Right renal cortex interstitium (tissue), 3 donors: ENCODE measurements around the gene MGAT5B. TPM values are rescaled to one million over a fixed set of nuclear protein-coding genes. Genes with fewer than 3 reads are reported as not detected.

Source experiments
- DNase-seq, 3 donors: peaks; one replicate each; pipeline ENCODE4 v3.0.0-alpha.2; 2013; ENCODE audit warnings: low read depth in 3 of 3, low spot score in 2 of 3
- polyA plus RNA-seq, 3 donors: library from polyadenylated mRNA; unstranded; fragments of 120-200 nt; gene quantifications; one replicate each; pipeline ENCODE4 v1.2.1, GENCODE V29; 2013; ENCODE audit not compliant: insufficient read length in 3 of 3

Gene MGAT5B
- polyA plus RNA-seq, 3 donors = 1.1 to 1.3 (median 1.1) TPM

DNA sequence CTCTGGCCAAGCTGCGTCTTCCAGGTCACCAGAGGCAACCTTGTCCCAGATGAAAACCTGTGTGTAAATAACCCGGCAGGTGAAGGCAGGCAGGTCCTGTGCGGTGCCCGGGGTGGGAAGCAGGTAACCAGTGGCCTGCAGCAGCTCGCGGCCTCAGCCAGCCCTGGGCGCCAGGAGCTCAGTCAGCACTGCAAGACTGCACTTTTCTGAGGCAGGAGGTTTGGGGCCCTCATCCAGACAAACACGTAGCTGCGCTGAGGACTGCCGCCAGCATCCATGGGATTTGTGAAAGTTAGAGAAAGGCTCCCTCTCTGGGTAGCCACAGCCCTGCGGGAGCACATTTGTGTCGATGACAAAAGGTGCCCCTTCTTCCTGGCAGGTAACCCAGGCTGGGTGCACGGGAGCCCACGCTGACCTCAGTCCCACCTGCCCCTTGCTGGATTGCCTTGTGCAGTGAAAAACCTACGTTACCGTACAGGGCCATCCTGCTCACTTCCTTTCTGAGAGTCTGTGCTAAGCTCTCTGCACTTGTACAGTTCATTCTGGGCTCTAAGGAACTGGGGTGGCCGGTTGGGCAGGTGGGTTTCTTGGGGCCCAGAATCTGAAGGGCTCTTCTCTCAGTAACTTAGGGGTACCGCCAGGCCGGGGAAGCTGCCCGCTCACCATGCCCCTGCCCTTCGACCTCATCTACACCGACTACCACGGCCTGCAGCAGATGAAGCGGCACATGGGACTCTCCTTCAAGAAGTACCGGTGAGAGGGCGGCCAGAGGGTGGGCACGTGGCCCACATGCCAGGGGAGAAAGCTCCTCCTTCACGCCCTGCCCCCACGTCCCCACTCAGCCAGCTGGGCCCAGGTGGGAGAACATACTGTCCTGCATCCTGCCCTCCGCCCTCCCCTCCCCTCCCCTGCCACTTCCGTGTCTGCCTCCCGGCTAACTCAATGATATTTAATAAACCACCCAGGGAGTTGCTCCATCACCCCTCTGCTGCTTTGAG, 56.4 kb downstream of the MGAT5B start:
- no peak for DNase-seq

GRCh38 chr17:76925441-76925891, 57.3 kb downstream of the MGAT5B start:
- DNase-seq = no peak

DNA sequence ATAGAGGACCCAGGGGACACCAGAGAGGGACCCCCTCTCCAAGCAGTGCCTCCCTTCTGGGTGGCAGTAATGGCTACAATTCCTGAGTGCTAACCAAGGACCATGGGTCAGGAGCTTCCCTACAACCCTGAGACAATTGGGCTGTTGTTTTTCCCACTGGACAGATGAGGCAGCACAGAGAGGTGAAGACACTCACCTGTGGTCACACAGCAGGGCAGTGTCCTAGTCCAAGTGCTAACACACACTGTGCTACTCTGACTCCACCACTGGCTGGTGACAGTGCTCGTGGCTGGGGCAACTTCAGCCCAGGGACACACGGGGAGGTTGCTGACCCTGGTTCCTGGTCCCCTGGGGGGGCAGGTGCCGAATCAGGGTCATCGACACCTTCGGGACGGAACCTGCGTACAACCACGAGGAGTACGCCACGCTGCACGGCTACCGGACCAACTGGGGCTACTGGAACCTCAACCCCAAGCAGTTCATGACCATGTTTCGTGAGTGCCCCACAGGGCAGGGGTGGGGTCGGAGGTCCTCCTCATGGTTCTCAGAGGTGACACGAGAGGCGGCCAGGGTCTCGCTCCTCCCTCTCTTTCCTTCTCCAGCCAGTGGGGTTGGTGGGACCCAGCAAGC, 58.1 kb downstream of the MGAT5B start:
- DNase-seq = no peak

DNA sequence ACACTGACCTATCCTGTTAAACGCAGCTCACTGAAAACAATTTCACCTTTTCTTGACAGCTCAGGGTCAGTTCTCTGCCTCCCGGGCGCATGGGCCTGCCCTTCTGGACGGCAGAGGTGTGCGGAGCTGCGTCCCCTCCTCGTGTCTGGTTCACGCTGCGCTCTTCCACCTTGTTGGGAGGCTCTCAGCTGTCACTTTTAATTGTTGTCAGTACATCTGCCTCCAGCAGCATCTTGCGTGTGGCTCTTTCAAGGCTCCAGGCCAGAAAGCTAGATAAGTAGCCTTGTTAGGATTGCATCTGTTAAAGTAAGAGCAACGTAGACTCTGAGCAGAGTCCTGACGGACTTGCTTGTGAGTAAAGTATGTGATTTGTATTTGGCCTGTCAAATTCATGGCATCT, 59.4 kb downstream of the MGAT5B start:
- no peak for DNase-seq

DNA sequence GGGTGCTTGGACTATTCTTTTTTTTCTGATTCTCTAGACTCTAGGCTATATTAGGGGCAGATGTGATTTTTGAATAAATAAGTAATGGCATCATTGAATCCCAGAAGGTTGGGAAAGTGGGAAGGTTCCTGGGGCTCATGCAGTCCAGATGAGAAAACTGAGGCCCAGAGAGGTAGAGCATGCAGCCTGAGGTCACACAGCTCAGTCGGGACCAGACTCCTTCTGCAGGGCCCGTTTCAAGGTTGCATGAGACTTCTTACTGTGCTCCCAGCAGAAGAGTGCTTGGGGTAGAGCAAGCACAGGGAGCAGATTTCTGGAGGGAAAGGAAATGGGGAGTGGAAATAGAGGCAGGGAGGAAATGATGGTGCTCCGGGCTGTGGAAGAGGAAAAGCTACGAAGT, 59.8 kb downstream of the MGAT5B start:
- DNase-seq = no peak

GRCh38 chr17:76929148-76929547, 60.9 kb downstream of the MGAT5B start:
- no peak for DNase-seq

- no peak for DNase-seq
Measured at GRCh38 chr17:76929601-76930000, 61.4 kb downstream of the MGAT5B start.

- no peak for DNase-seq
Measured at GRCh38 chr17:76930107-76930506, 61.9 kb downstream of the MGAT5B start.

DNA sequence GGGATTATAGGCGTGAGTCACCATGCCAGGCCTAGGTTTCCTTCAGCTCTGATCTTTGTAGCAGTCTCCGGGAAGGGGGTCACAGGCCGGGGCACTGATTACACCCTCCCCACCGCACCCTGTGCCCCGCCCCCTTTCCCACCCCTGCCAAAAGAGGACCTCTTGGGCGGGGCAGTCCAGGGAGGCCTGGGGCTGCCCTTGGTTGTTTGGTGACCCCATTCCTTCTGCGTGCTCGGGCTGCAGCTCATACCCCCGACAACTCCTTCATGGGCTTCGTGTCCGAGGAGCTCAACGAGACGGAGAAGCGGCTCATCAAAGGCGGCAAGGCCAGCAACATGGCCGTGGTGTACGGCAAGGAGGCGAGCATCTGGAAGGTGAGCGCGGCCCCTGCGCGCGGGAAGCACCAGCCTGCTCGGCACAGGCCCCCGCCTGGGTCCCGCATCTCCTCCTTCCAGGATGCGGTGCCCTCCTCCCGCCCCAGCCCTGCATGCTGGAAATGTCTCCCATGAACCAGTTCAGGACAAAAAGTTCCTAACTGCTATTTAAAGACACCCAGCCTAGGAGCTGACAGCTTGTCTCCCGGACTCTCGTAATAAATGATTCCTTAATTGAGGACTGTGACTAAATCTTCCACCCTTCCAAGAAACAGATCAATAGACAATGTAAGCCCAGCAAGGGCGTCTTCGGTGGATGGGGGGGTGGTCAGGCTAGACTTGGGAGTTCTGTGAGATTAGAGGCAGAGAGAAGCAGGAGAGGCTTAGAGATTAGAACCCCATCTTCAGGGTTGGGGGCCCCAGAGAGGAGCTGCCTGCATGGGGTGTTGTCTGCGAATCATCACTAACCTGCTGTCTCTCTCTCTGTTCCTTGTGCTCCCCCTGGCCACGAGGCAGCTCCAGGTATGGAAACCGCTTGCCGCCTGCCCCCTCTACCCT, 64.5 kb downstream of the MGAT5B start:
- no peak for DNase-seq

DNA sequence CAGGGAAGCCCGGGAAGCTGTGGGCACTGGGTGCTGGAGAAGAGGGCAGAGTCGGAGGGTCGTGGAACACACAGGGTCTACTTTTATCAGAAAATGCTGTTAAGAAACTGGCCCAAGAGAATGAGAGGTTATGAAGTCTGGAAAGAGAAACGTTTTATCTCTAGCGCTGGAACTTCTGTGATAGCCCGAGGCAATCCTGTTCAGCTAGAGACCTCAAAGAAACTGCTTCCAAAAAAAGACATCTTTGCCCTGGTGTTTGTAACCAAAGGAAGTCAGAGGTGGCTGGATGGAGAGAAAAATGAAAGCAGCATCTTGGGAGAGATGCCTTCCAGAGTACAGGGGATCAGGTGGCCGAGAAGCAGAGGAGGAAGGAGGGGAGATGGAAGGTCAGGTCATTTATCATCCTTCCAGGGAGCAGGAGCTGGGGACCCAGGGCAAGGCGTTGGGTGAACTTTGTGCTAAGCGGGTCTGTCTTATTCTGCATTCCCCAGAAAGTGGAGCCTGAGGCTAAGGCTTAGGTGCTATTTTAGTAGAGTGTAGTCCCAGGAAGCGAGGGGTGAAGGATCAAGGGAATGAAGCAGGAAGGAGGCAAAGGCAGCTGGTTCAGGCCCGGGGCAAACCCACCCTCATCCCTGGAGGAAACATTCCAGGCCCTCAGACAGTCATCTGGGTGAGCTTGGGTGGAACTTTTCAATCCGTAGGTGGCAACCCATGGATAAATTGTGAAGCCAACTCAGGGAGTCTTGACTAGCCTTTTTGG, 66.5 kb downstream of the MGAT5B start:
- DNase-seq = no peak

DNA sequence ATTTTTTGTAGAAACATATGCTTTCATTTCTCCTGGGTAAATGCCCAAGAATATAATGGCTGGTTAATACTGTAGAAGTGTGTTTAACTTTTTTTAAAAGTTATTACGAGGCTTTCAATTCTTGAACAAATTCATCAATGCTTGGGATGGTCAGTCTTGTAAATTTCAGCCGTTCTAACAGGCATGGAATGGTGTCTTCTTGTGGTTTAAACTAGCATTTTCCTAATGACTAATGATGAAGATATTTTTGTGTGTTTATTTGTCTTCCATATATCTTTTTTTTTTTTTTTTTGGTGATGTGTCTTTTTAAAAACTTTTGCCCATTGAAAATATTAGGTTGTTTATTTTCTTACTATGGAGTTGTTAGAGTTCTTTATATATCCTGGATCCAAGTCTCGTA, 67.1 kb downstream of the MGAT5B start:
- no peak for DNase-seq

- DNase-seq = no peak
Measured at GRCh38 chr17:76937238-76937637, 69.0 kb downstream of the MGAT5B start.

- no peak for DNase-seq
Measured at GRCh38 chr17:76938009-76938408, 69.8 kb downstream of the MGAT5B start.

GRCh38 chr17:76940295-76940694, 72.1 kb downstream of the MGAT5B start:
- DNase-seq = no peak

- DNase-seq = no peak
Measured at GRCh38 chr17:76940738-76941350, 72.6 kb downstream of the MGAT5B start.

- DNase-seq = no peak
Measured at GRCh38 chr17:76943202-76943601, 75.0 kb downstream of the MGAT5B start.

DNA sequence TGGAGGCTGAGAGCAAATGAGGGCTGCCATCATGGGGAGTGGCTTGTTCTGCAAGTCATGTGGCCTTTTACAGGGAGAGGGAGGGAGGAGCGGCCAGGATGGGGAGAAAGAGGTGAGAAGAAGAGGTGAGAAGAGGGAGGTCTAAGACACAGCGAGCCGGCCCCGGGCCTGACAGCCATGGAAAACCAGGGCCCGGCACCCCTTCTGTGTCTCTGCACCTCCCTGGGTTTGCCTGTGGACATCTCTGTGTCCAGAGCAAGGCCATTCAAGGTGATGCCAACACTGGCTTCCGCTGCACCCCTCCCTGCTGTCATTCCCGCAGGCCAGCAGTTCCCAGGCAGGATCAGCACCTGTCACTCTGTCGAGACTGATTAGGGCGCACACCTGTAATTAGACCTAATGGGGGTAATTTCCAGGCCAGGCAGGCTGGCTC, 75.6 kb downstream of the MGAT5B start:
- no peak for DNase-seq

GRCh38 chr17:76944477-76944876, 76.3 kb downstream of the MGAT5B start:
- DNase-seq = no peak

DNA sequence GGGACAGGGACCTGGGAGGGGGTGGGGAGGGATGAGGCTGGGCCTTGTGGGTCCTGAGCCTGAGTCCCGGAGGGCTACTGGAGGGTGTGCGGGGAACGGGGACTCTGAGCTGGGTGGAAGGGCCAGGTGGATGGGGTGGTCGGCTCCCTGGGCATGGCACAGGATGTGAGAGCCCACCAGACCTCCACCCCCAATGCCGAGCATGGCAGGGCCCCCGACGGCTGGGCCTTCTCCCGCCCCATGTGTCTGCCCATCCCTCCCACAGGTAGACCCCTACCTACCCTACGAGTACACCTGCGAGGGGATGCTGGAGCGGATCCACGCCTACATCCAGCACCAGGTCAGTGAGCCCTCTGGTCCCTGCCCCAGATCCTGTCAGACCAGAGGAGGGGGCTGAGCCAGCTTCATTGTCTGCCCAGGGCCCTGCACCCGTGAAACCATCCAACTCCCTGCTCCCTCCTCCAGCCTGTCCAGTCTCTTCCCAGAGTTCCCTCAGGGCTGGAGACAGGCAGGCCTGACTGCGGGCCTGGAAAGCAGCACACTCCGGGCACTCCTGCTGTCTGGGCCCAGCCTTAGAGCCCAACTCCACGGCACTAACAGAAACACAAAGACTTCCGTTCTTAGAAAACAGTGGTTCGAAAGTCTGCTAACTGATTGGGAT, 78.0 kb downstream of the MGAT5B start:
- no peak for DNase-seq
